Kidney capillary endothelial cell (primary cell): ENCODE data around the gene IL10RB.
"Not testable (repeated sequence)": the region's sequence is repeated elsewhere in the genome, so short reads cannot be mapped to it uniquely, and the experiment has no call there.

Experiments used
- DNase-seq: peaks from one replicate; pipeline ENCODE4 v3.0.0-alpha.2; 2018; ENCODE audit warnings: low spot score

IL10RB gene

GRCh38 chr21:33302055-33302454 lies 35.9 kb downstream of the IL10RB start:
- DNase-seq, result no peak

GRCh38 chr21:33302796-33303195 lies 36.6 kb downstream of the IL10RB start:
- no peak for DNase-seq

DNA sequence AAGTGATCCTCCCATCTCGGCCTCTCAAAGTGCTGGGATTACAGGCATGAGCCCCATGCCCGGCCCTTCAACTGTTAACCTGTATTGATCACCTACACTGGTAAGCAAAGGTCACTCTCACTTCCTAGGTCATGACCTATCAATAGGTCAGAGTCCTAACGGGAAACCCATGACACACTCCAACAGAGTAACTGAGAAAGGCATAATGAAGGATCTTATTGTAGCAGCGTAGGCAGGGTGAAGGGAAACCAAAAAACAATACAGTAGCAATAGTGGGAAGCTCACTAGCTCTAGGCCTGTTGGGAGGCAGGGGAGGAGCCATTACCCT lies 39.1 kb downstream of the IL10RB start:
- DNase-seq, result no peak

DNA sequence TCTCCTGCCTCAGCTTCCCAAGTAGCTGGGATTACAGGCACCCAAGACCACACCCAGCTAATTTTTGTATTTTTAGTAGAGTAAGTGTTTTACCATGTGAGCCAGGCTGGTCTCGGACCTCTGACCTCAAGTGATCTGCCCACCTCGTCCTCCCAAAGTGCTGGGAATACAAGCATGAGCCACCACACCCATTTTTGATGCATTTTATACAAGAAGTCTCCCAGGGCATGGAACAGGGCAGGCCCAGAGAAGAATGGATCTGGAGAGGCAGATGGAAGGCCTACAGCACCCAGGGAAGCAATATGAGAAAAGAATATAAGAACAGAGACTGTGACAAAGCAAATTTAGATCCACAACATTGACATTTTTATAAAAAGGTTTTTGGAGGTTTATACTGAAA lies 39.8 kb downstream of the IL10RB start:
- DNase-seq, result no peak

DNA sequence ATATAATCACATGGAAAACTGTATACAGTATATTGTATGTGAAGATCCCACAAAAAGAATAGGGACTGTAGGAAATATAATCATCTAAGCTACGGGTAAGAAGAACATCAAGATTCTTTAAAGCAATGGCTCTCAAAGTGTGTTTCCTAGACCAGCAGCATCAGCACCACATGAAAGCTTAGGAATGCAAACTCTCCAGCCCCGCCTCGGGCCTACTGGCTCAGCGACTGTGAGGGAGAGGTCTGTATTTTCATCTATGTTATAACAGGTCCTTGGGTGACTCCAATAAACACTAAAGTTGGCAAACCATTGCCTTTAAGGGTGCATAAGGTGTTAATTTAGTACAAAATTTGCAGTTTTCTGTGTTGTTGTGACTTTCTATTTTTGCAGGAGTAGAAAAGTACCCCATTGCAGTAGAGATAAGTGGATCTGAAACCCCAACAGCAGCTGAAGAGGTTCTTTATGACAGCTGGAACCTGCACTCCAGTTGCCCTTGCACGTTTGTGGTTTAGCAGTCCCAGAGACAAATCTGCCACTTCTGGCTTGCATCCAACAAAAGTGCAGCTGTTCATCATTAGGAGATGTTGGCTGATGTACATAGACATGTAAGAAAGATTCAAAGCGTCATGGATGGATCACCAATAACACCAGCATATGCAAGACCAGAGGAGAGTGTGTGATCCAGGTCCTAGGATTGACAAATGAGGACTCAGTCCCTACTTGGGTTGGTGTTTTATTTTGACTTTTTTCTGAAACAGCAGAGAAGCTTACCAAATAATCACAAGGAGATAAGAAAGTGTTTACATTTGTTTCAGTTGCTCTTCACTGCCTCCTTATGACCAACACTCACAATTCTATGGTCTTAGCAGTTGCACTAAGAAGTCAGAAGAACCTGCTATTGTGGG lies 42.7 kb downstream of the IL10RB start:
- no peak for DNase-seq

GRCh38 chr21:33309778-33310177 lies 43.6 kb downstream of the IL10RB start:
- no peak for DNase-seq

GRCh38 chr21:33312121-33312520 lies 46.0 kb downstream of the IL10RB start:
- DNase-seq, result no peak

DNA sequence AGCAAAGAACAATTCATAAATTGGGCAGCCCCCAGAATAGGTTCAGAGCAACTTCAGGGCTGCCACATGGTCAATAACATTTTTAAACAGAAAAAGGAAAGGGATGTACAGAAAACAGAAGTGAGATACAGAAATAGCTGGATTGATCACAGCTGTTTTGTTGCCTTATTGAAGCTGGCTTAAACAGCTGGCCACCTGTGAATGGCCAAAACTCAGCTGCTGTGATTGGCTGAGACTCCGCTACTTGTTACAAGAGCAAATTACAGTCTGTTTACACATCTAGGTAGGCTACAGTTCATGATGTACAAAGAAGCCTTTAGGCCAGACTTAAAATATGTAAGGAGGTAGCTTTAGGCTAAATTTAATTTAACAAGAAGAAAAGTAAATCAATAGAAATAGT lies 47.0 kb downstream of the IL10RB start:
- DNase-seq, result no peak

DNA sequence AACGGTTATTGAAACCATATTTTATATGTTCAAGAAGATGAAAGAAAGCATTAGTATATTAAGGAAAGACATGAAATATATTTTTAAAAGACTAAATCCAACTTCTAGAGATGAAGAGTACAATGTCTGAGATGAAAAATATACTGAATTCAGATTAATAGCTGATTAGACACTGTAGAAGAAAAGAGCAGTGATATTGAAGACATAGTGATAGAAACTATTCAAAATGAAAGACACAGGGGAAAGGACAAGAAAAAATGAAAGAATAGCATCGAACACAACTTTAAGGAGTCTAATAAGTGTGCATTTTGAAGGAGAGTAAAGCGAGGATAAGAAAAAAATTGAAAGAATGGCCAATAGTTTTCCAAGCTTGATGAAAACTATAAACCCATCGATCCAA lies 47.4 kb downstream of the IL10RB start:
- no peak for DNase-seq

- DNase-seq, result no peak
Measured at GRCh38 chr21:33314111-33314510, 47.9 kb downstream of the IL10RB start.

DNA sequence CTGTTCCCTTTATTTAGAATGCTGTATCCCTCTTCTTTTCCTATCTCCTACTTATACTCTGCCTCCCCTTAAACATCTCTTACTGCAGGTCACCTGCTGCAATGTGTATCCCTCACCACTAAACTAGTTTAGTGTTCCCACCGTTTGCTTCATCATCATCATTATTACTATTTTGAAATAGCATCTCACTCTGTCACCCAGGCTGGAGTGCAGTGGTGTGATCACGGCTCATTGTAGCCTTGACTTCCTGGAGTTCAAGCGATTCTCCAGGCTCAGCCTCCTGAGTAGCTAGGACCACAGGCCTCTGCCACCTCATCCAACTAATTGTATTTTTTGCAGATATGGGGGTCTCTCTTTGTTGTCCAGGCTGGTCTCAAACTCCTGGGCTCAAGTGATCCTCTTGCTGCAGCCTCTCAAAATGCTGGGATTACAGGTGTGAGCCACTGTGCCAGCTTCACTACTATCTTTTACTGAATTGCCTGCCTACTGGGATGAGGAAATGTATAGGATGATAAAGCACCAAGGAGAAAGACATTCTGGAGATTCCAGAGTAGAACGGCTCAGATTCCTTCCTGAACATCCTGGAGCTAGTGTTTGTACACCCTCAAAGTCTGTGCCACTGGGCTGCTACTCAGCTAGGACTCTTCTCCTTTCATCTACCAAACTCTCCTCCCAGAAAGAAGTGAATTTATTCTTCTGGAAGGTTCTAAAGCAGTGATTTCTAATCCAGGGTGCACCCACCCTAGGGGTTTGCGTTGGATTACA lies 50.0 kb downstream of the IL10RB start:
- no peak for DNase-seq

GRCh38 chr21:33317145-33317544 lies 51.0 kb downstream of the IL10RB start:
- no peak for DNase-seq

DNA sequence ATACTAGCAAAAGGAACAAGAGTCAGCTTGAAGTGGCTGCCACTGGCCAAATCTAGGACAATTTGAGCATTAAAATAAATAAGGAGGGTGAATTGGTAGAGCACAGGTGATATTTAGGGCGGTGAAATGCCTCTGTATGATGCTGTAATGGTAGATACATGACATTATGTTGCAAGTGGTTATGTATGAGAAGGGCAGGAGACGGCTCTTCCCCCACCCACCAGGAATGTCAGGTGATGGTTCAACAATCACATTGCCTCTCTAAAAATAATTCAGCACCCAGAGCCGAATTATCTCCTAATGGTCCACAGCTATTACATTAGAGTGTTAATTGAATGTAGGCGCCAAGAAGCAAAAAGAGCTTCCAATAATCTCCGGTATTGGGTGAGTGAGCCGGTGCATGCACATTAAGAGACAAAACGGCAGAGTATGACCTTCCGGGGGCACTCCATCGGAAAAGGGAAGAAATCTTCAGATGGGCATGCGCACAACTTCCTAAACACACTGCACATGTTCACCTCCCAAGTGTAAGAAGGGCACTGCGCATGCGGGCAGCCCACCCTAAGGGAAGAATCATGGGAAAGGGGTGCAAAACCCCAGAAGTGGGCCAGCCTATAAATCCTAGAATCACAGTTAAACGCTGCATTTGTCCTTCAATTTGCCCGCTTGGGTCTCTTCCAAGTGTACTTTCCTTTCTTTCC lies 51.8 kb downstream of the IL10RB start:
- DNase-seq, result no peak

GRCh38 chr21:33321005-33321404 lies 54.8 kb downstream of the IL10RB start:
- not testable (repeated sequence) for DNase-seq

- DNase-seq, result not testable (repeated sequence)
Measured at GRCh38 chr21:33323610-33324009, 57.4 kb downstream of the IL10RB start.

DNA sequence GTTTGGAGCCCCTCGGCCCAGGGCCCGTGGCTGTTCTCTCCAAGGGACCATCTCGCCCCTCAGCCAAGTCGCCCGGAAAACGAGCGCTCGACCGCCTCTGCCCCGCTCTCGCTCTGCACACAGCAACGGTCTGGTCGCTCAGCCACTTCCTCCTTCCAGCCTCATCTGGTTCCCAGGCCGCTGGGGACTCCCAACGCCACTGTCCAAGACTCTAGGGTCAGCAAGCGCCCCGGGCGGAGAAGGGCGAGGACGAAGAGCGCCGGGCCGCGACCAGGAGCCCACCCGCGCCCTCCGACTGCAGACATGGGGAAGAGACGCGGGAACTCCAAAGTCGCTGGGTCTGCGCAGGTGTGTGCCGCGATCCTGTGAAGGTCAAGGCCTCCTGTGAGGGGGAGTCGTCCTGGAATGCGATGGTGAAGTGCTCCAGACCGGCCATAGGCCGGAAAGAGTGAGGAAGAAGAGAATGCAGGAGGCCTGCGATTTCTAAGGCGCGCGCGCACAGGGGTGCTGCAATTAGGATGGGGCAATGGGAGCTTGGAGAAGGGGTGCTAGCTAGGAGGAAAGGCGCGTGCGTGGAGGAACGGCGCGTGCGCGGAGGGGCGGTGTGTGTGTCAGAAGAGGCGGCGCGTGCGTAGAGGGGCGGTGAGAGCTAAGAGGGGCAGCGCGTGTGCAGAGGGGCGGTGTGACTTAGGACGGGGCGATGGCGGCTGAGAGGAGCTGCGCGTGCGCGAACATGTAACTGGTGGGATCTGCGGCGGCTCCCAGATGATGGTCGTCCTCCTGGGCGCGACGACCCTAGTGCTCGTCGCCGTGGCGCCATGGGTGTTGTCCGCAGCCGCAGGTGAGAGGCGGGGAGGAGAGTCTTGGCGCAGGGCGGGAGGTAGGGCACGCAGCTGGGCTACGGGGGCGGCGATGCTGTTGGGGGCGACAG lies 58.4 kb downstream of the IL10RB start, which contains the start of gene IFNAR1:
Gene IFNAR1 (plus strand): TSS at position 680 of the 931 bp plus-strand sequence. CDS start 86 bp downstream, at position 766.
- peak; percentile 96 for DNase-seq

DNA sequence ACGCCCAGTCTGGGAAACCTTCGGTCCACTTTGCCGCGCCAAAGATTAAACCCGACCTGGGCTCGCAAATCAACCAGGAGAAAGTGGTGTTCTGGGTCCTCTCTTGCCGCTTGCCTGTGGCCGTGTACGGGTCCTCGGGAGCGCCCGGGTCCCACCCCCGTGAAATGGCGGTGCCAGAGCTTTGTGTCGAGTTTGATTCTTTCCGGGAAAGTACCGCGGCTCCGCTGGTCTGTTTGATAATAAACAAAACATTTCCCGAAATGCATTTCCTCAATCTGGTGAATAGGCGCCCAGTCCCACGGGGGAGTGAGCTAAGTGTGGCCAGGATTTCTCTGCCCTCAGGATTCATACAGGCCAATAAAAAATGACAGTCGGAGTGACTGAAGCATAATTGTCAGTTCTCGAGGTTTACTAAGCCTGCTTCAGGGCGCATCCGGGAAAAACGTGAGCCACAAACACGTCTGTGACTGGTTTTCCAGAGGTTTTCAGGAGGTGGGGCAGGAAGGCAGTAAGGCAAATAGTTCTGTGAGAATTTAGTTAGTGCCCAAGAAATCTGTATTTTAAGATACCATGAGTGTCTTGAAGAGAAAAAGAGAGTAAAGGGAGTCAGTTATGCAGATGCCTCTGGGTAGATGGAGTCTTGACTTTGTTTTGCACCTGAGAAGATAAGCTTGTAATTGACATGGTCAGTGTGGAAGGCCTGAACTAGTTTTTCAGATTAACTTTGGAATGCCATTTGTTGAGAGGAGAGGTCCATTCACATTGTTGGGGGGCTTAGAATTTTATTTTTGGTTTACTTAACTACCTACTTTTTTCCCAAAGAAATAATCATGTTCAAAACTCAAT lies 59.3 kb downstream of the IL10RB start:
- peak; percentile 71 for DNase-seq

DNA sequence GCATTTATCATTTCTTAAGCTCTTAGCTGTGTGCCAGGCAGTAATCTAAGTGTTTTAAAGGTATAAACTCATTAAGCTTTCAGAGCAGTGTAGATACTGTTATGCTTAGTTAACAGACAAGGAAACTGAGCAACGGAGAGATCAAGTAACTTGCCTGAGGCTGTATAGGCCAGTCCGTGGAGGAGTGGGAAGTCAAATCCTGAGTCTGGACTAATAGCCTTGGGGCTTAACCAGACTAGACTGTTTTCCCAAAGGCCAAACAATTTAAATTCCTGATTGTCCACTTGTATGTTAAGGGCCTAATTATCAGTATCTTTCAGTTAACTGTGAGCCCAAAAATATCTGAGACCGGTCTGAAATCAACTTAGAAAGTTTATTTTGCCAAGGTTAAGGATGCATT lies 61.2 kb downstream of the IL10RB start:
- no peak for DNase-seq

GRCh38 chr21:33327792-33328433 lies 61.7 kb downstream of the IL10RB start:
- no peak for DNase-seq

- DNase-seq, result no peak
Measured at GRCh38 chr21:33330726-33331125, 64.6 kb downstream of the IL10RB start.
